HepG2 (cell line): Measurements from ENCODE around the gene ADIPOR1. TPM values are rescaled to one million over a fixed set of nuclear protein-coding genes. Genes with fewer than 3 reads are reported as not detected.

Experiments
- EHMT2 ChIP-seq: fragments of 200-600 bp; sonication (generic); IDR thresholded peaks from 2 replicates; pipeline ENCODE4 v1.7.0; 2017; ENCODE audit warnings: antibody characterized with exemption, low read depth, low read length, borderline replicate concordance
- ELF3 ChIP-seq: IDR thresholded peaks from 2 replicates; pipeline ENCODE4 v1.6.1; 2016; ENCODE audit warnings: missing genetic modification reagents, missing compliant biosample characterization
- ETS1 ChIP-seq: sonication (generic); formaldehyde crosslinking; IDR thresholded peaks from 2 replicates; pipeline ENCODE4 v1.4.0; 2020; ENCODE audit warnings: missing genetic modification reagents
- HNF1A ChIP-seq, 2 experiments: sonication (generic) in 1 of 2; formaldehyde crosslinking in 1 of 2; IDR thresholded peaks; 2 replicates each; pipeline versions ENCODE4 v1.4.0 to v1.6.1; 2016 to 2020; ENCODE audit warnings: borderline replicate concordance in 1 of 2, low read depth in 1 of 2, mild to moderate bottlenecking in 1 of 2, missing genetic modification reagents in 1 of 2
- SALL2 ChIP-seq: sonication (generic); formaldehyde crosslinking; IDR thresholded peaks from 2 replicates; pipeline ENCODE4 v1.8.1; 2023; ENCODE audit warnings: mild to moderate bottlenecking, missing genetic modification reagents, inconsistent platforms
- TCF12 ChIP-seq, 2 experiments: fragments of 450-650 bp in 1 of 2; sonication (generic) in 1 of 2; formaldehyde crosslinking in 1 of 2; IDR thresholded peaks; 2 replicates each; pipeline versions ENCODE4 v1.6.1 to v1.8.0; 2017 to 2022; ENCODE audit warnings: antibody characterized with exemption in 1 of 2, mild to moderate bottlenecking in 1 of 2, missing genetic modification reagents in 1 of 2, moderate library complexity in 1 of 2
- ZNF407 ChIP-seq: sonication (generic); formaldehyde crosslinking; IDR thresholded peaks from one replicate; pipeline ENCODE4 v1.5.1; 2020; ENCODE audit warnings: mild to moderate bottlenecking, missing genetic modification reagents; ENCODE audit errors: not compliant biosample characterization
- ZNF619 ChIP-seq: sonication (generic); formaldehyde crosslinking; IDR thresholded peaks from 2 replicates; pipeline ENCODE4 v1.4.0; 2020; ENCODE audit warnings: mild to moderate bottlenecking, missing genetic modification reagents
- polyA plus RNA-seq, 8 experiments: library from polyadenylated mRNA; depleted of rRNA in 3 of 8; stranded (reverse) in 7 of 8; unstranded in 1 of 8; fragments of >200 nt; fragmentation: Illumina TruSeq in 4 of 8; extraction: Trizol in 4 of 8; gene quantifications; 2 replicates each; pipeline versions ENCODE4 v1.2.1 to v1.2.3, GENCODE V29; 2011 to 2016; ENCODE audit warnings: low read depth in 4 of 8, missing spikeins in 1 of 8, mixed read lengths in 1 of 8; ENCODE audit not compliant: insufficient read depth in 1 of 8
- total RNA-seq, 5 experiments: library from RNA; depleted of rRNA; stranded (reverse); fragments of >200 nt; fragmentation: Illumina TruSeq; extraction: Trizol; gene quantifications; 2 replicates each; pipeline ENCODE4 v1.2.3, GENCODE V29; 2016; ENCODE audit warnings: low read depth in 1 of 5

Gene ADIPOR1
- total and polyA plus RNA-seq, 2 of the 13 experiments (the other 11 are each of a cell fraction or from before 2014, with no cell fraction given), result 60.0 to 141 TPM

- no peak for TF ChIP-seq ETS1 (CRISPR knock-in tag)
- no peak for TF ChIP-seq TCF12 (IDR thresholded peaks at IDR 0.05)
- no peak for TF ChIP-seq TCF12 (CRISPR knock-in tag; IDR thresholded peaks at IDR 0.05)
- TF ChIP-seq ZNF619 (CRISPR knock-in tag), result 0 out of 2 replicates have a peak, but pooled peaks have one; percentile 34
- TF ChIP-seq SALL2 (CRISPR knock-in tag), result no peak
- no peak for TF ChIP-seq ZNF407 (CRISPR knock-in tag)
- no peak for TF ChIP-seq EHMT2
- TF ChIP-seq HNF1A (IDR thresholded peaks at IDR 0.05; ENCODE audit: low read depth), result no peak
- TF ChIP-seq HNF1A (CRISPR knock-in tag; IDR thresholded peaks at IDR 0.05; ENCODE audit: borderline replicate concordance), result no peak
- no peak for TF ChIP-seq ELF3 (CRISPR knock-in tag)
These were observed at the start of gene ADIPOR1 (continued) for GRCh38 chr1:202957733-202958543.
